HG02678 (cell line): ENCODE results near the gene MALSU1.

Experiments
- ATAC-seq: cut with Tn5 transposase; IDR thresholded peaks from one replicate; pipeline ENCODE4 v1.9.1; 2021; ENCODE audit warnings: mild to moderate bottlenecking, moderate library complexity; ENCODE audit not compliant: unreplicated experiment

MALSU1 gene

DNA sequence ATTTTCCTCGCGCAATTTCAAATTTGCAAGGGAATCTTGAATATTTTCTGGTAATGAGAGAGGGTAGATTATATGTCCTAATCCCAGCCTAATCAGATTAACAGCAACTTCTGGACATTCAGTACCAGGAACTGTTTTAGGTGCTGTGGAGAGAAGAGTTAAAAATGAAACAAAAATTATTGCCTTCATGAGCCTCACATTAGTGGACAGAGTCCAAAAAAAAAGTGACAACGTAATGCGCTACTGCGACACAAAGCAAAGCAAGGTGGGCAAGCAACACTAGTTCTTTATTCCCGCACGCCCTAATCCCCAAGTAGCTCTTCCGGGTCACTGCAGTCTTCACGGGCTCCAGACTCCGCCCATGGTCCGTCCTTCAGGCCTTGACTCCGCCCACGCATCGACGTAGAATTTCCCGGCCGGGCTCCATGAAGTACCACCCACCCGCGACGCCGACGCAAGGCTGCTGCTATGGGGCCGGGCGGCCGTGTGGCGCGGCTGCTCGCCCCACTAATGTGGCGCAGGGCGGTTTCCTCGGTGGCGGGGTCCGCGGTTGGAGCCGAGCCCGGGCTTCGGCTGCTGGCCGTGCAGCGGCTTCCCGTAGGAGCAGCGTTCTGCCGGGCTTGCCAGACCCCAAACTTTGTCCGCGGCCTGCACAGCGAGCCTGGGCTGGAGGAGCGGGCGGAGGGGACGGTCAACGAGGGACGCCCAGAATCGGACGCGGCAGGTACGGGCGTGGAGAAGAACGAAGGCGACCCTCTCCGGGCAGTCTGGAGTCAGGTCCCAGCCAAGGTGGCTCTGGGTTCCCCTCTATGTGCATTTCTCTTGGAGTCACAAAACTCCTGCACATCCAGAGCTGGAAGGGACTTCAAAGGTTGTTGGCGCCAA, at the start of gene MALSU1:
MALSU1 (plus strand) TSS at position 455 of the 885 bp plus-strand sequence; CDS start at position 469, 14 bp downstream.
- ATAC-seq = peak; percentile 100

DNA sequence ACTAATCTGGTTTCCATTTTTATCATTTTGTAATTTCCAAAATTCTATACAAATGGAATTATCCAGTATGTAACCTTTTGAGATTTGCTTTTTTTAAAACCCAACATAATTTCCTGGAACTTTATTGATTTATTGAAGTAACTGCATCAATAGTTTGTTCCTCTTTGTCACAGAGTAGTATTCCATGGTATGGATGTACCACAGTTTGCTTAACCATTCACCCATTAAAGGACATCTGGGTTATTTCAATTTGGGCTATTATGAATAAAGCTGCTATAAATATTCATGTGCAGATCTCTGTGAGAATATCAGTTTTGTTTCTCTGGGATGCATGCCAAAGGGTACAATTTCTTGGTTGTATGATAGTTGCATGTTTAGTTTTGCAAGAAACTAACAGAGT, 49.7 kb upstream of the MALSU1 start:
- ATAC-seq = no peak

DNA sequence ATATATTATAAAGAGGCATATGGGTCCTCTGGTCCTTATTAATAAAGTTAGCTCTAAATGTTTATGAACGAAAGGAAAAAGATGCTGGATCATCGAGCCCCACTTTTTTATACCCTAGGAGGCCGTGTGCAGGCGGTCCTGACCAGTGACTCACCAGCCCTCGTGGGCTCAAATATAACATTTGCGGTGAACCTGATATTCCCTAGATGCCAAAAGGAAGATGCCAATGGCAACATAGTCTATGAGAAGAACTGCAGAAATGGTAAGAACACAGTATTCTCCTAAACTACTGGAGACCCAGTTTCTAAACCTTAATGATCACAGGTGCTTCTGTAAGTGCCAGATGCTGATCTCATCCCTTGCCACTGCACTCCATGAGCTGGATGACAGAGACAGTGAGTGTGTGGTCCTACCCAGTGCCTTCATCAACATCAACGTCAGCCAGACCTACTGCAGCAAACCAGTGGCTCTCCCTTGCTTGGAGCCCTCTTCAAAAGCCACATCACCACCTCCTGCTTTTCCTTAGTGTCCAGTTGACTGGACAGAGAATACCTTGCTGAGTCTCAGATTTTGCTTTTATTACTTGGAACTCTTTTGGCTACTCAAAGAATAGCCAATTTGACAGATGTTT, 45.0 kb upstream of the MALSU1 start:
- no peak for ATAC-seq

DNA sequence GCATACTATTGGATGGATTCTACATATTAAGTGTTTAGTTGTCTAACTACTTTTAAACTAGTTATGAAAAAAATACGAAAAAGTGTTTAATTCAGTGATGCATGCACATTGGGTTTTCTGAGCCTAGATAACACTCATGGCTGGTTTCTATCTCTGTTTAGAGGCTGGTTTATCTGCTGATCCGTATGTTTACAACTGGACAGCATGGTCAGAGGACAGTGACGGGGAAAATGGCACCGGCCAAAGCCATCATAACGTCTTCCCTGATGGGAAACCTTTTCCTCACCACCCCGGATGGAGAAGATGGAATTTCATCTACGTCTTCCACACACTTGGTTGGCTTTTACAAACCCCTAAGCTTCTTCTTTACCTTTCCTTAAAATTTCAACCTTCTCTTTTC, 42.4 kb upstream of the MALSU1 start:
- ATAC-seq = no peak

DNA sequence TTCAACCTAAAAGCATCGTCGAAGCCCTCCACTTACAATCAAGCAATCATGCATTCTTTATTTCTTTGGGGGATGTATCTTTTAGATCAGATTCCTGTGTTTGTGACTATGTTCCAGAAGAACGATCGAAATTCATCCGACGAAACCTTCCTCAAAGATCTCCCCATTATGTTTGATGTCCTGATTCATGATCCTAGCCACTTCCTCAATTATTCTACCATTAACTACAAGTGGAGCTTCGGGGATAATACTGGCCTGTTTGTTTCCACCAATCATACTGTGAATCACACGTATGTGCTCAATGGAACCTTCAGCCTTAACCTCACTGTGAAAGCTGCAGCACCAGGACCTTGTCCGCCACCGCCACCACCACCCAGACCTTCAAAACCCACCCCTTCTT, 38.8 kb upstream of the MALSU1 start:
- ATAC-seq = no peak

DNA sequence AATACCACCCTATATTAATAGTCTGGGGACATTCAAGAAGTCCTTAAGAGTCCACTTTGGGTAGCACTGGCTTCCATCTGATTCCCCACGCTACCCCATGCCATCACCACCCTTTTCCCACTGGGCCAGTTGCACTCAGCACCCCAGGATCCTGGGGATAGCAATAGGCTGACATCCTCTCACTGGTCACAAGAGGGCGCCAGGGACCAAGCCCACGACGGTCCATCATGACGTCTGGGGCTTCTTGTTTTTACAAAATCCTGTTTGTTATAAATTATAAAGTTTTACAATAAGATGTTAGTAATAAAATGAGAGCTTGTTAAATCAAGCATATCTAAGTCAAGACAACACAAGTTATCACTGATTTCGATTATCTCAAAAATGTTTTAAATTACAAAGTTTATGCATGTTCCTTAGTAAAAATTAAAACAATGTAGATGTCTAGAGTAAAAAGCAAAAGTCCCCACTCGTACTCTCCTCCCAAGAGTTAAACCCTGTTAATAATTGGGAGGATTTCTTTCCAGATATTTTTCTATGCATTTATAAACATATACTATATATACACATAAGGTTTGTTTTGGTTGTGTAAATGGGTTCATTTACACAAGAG, 37.2 kb upstream of the MALSU1 start:
- peak; percentile 83 for ATAC-seq

DNA sequence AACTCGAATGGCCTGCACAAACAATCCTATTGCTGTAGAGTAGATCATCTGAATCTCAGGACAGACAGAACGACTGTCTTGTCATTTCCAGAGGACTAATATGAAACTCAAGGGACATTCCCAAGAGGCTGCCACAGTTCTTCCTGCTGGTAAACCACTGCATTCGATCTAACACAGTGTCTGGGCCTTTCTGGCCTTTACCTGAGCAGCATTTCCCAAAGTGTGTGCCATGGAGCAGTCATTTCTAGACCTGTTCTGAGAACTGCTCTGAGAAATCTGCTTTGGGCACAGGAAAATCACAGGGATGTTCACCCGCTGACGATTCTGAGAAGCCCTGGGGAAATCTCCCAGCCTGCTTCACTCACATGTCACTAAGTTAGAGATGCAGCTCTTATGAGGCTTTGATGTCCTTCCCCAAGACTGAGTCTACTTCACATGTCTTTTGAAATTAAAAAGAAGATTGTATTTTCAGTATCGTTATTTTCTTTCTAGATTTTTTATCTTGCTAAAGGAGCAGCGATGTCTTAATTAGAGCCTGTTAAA, 34.2 kb upstream of the MALSU1 start:
- ATAC-seq = peak; percentile 52

DNA sequence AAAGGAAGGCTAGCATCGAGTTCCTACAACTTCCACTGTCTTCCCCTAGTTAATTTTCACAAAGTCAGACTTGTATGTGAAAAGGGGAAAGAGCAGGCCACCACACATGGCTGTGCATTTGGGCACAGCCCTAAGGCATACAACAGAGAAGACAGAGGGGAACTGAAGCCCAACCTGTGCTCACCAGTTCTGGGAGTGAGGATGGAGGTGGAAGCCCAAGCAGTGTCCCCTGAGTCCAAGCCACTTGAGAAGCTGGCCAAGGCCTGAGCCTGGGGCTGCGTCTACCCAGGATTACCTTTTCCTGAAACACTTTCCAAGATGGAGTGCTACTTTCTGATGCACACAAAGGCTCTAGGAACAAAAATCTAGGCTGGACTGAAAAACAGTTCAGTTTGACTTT, 32.2 kb upstream of the MALSU1 start:
- ATAC-seq = no peak

DNA sequence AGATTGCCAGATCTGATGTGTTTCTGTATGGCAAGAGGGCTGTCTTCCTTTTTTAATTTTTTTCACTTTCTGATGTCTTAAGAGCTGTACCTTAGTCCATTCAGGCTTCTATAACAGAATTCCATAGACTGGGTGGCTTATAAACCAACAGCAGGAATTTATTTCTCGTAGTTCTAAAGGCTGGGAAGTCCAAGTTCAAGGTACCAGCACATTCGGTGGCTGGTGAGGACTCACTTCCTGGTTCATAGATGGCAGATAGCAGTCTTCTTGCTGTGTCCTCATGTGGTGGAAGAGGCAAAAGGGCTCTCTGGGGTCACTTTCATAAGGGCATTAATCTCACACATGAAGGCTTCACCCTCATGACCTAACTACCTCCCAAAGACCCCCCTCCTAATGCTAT, 31.8 kb upstream of the MALSU1 start:
- ATAC-seq = no peak

DNA sequence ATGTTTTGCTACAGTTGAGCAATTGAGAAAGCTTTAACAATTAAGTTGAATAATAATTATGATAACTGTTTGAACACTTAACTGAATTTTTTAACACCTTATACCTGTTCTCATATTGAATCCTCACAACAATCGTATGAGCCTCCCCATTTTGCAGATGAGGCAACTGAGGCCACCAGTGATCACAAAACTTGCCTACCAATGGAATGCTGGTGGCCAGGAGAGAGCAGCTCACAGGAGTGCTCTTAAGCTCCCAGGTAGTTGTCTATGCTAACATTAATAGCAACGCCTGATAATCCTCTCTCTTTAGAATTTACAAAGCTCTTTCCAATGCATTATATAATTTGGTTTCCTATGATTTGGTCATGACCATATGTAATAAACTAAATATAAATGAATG, 31.0 kb upstream of the MALSU1 start:
- ATAC-seq = no peak

DNA sequence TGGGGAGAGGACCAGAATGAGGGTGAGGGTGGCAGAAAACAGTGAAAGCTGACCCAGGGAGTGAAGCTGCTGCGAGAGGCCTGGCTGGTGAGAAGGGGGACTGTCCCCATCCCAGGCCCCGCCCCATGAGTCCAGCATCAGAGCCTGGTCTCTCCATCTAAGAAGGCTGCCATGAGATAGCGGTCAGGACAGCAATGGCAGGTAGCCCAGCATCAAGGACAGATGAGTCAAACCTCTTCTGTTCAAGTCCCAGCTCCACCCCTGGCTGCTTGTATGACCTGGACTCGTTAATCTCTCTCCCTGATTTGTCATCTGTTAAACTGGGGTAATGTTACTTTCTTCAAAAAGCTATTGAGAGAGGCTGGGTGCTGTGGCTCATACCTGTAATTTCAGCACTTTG, 30.4 kb upstream of the MALSU1 start:
- no peak for ATAC-seq

DNA sequence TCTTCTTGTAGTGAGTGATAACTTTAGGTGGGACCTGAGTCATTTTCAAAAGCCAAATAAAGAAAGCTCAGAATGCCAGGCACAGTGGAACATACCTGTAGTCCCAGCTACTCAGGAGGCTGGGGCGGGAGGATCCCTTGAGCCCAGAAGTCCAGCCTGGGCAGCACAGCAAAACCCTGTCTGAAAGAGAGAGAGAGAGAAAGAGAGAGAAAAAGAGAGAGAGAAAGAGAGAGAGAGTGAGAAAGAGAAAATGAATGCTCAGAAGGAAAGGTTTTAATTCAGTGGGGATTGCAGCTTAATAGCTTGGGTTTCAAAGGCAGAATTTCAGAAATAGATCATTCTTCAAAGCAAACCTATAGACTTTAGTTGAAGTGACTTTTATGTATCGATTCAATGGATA, 26.9 kb upstream of the MALSU1 start:
- ATAC-seq = no peak

DNA sequence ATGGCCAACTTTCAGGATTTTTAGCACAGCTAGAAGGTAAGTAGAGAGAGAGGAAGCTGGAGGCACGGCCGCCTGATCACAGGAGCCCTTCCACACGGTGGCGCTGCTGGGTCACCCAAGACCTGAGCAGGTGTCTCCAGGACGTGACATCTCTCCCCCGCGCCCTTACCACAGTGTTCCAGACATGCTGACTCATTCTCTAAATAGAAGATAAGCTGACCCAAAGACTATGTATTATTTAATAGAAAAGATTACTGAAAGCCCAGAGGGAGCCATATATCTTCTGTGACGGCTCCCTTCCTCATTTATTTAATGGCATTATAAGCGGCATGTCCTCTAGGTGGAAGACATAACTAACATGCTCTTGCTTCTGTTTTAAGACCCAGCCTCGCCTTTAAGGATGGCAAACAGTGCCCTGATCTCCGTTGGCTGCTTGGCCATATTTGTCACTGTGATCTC, 26.0 kb upstream of the MALSU1 start:
- peak; percentile 97 for ATAC-seq

DNA sequence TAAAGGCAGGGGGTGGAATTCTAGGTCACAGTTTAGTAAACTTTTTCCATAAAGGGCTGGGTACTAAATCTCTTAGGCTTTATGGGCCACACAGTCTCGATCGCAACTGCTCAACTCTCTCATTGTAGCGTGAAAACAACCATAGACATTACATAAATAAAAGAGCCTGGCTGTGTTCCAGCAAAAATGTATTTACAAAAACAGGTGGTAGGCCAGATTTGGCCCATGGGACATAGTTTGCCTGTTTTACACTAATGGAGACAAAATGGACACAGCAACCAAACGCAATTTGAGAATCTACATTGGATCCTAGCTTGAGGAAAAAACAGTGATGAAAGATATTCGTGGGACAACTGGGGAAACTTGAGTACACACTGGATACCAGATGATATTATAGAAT, 23.2 kb upstream of the MALSU1 start:
- ATAC-seq = no peak

DNA sequence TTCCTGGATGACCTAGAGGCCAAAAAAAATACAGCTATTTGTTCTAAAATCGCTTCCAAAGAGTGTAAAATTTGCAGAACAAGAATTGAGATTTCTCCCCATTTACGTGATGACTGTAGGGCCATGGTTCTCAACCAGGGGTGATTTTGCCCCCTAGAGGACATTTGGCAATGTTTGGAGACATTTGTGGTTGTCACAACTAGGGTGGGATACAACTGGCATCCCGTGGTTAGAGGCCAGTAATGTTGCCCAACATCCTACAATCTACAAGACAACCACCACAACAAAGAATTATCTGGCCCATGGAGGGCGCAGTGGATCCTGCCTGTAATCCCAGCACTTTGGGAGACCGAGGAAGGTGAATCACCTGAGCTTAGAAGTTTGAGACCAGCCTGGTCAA, 22.8 kb upstream of the MALSU1 start:
- no peak for ATAC-seq

DNA sequence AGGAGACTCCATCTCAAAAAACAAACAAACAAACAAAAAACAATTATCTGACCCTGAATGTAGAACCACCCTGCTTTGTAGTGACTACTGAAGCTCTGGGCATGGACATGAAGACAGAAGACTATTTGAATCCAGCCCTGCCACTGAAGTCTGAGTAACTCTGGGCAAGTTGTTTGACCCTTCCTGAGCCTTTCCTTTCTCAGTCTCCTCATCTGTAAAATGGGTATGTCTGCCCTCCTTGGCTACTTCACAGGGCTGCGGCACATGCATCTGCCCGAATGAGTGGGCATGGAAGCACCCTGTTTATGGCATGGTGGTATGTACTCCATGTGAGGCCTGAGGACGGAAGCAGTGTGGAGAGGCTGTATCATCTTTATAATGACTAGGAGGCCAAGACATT, 22.2 kb upstream of the MALSU1 start:
- no peak for ATAC-seq

DNA sequence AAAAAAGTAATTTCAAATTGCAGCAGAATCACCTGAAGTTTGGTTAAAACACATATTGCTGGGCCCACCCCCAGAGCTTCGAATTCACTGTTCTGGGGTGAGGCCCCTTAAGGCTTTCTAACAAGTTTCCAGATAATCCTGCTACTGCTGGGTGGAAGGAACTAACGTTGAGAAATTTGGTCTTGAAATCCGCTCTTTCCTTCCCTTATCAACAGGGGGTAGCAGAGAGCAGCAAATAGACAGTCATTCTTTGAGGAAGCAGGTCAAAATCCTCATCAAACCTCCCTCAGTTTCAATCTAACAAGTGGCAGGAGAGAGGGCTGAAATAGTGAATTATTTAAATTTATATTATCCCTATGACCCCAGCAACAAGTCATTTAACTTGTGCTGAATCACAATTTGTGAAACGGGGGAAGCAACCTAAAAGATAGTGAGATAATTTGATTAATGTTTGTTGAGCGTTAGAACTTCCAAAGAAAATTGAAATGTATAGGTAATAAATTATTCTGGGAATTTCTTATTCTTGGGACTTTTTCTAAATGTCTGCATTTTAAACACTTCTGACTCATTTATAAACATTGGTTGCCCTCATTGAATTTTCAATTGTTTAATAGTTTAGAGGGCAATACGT, 21.7 kb upstream of the MALSU1 start:
- ATAC-seq = peak; percentile 33

DNA sequence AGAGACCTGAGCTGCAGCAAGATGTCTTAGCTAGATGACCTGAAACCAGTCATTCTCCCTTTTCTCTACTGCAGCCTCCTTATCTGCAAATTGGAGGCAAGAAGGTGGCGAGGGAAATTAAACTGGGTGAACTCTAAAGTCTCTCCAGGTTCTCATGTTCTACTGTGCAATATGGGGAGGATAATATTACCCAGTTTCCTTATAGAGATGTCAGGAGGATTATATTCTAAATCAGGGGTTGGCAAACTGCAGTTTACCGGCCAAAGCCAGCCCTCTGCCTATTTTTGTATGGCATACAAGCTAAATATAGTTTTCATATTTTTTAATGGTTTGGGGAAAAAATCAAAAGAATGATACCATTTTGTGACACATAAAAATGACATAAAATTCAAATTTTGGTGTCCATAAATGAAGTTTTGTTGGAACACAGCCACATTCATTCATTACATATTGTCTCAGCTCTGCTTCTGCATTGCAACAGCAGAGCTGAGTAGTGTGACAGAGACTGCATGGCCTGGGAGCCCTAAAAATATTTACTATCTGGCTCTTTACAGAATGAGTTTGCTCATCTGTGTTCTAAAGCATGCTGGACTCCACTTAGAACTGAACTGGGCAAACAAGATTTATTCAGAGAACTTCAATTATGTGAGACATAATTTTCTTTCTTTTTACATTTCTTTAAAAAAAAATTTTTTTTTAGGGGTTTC, 19.2 kb upstream of the MALSU1 start:
- ATAC-seq = no peak

DNA sequence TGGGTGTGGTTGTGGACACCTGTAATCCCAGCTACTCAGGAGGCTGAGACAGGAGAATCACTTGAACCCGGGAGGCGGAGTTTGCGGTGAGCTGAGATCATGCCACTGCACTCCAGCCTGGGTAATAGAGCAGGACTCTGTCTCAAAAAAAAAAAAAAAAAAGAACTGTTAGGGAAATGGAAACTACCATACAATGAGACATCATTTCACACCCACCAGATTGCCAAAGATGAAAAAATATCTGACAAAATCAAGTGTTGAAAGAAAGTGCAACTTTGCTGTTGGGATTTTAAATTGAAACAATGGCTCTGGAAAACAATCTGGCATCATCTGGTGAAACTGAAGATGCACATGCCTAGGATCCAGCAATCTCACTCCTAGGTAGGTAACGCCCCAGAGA, 16.1 kb upstream of the MALSU1 start:
- no peak for ATAC-seq

DNA sequence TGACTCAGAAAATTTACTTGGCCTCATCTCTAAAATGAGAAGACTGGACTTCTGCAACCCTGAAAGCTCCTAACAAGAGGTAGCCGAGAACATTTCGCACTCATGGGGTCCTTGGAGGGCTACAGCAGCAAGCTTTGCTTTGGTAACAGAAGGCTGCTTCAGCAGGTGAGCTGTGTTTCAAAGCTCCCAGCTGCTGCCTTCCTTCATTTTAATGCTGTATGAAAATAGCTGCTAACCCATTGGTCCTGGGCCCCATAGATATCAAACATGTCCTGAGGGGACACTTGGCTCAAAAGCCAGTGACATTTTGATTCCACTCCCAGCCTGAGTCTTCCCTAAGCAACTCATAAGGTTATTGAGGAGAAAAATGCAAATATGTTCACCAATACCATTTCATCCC, 14.3 kb upstream of the MALSU1 start:
- ATAC-seq = no peak
